Measurements from ENCODE around the gene LCE3A.

DNA sequence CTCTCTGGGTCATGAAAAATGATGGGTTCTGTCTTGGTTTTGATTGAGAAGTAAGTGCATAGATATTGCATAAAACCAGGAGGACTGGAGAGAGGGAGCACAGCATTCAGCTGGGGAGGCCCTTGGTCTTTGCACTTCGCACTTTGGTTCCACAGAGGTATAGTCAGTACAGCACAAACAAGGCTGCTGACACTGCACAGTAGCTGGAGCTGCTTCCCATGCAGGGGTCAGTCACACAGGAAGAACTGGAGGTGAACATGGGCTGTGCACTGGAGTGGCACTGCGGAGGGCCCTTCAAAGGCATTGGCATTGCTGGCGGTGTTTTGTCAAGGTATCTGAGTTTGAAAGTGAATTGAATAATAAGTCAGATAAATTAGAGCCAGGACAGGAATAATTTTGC lies 35.7 kb upstream of the LCE3A start:
- TF ChIP-seq, protein P1, sequence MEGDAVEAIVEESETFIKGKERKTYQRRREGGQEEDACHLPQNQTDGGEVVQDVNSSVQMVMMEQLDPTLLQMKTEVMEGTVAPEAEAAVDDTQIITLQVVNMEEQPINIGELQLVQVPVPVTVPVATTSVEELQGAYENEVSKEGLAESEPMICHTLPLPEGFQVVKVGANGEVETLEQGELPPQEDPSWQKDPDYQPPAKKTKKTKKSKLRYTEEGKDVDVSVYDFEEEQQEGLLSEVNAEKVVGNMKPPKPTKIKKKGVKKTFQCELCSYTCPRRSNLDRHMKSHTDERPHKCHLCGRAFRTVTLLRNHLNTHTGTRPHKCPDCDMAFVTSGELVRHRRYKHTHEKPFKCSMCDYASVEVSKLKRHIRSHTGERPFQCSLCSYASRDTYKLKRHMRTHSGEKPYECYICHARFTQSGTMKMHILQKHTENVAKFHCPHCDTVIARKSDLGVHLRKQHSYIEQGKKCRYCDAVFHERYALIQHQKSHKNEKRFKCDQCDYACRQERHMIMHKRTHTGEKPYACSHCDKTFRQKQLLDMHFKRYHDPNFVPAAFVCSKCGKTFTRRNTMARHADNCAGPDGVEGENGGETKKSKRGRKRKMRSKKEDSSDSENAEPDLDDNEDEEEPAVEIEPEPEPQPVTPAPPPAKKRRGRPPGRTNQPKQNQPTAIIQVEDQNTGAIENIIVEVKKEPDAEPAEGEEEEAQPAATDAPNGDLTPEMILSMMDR (IDR thresholded peaks at IDR 0.05 in 2 of 3, conservative IDR thresholded peaks at IDR 0.05 in 1 of 3; ENCODE audit: control insufficient read depth in 2 of 3, extremely low read depth in 1 of 3, insufficient read depth in 1 of 3, low read depth in 3 of 3, low read length in 3 of 3): no peak
- TF ChIP-seq POLR2AphosphoS5 (IDR thresholded peaks at IDR 0.05; ENCODE audit: low read length): no peak
